Thyroid gland (tissue), 4 donors: ENCODE data around the gene FHOD3. TPM values are rescaled to one million over a fixed set of nuclear protein-coding genes. Genes with fewer than 3 reads are reported as not detected.

Experiments
- DNase-seq, 2 donors: peaks; one replicate each; pipeline ENCODE4 v3.0.0-alpha.2; 2019
- H3K27ac ChIP-seq, 3 donors: fragments of 200-600 bp; sonication (generic); 1 replicate in 2 of 3; 2 replicates in 1 of 3; pipeline ENCODE4 v1.5.1; 2016 to 2019; ENCODE audit warnings: mild to moderate bottlenecking in 1 of 3, moderate library complexity in 1 of 3
- H3K27me3 ChIP-seq: fragments of 200-600 bp; sonication (generic); one replicate; pipeline ENCODE4 v1.5.1; 2019
- H3K36me3 ChIP-seq, 2 donors: fragments of 200-600 bp; sonication (generic); one replicate each; pipeline ENCODE4 v1.5.1; 2016 to 2019
- H3K4me1 ChIP-seq, 2 donors: fragments of 200-600 bp; sonication (generic); one replicate each; pipeline ENCODE4 v1.5.1; 2017 to 2019
- H3K4me3 ChIP-seq, 3 donors: fragments of 200-600 bp; sonication (generic); replicated peaks in 1 of 3; 1 replicate in 2 of 3; 2 replicates in 1 of 3; pipeline ENCODE4 v1.5.1; 2016; ENCODE audit warnings: mild to moderate bottlenecking in 1 of 3
- H3K9me3 ChIP-seq: fragments of 200-600 bp; sonication (generic); one replicate; pipeline ENCODE4 v1.5.1; 2017
- POLR2A ChIP-seq, 2 donors: fragments of 450-650 bp; IDR thresholded peaks; one replicate each; pipeline ENCODE4 v1.6.1; 2017; ENCODE audit warnings: antibody characterized with exemption in 2 of 2, mild to moderate bottlenecking in 2 of 2, moderate library complexity in 1 of 2
- WGBS, 2 donors: methylation state at CpG; one replicate each; pipeline ENCODE4 v1.1.5; 2017; 5-methylcytosine and 5-hydroxymethylcytosine counted together
- intact Hi-C: fragments of 100-400 bp; cut with DNase I; formaldehyde crosslinking; loops from one replicate; pipeline ENCODE4 v1.15.1; 2023
- total RNA-seq, 4 donors: library from RNA; depleted of rRNA; stranded (reverse); fragments of >200 nt; gene quantifications; one replicate each; pipeline ENCODE4 v1.2.3, GENCODE V29; 2016
- TF ChIP-seq, protein P1 (sequence below), 6 experiments: fragments of 200-600 bp in 3 of 6; fragments of 450-650 bp in 3 of 6; sonication (generic) in 3 of 6; IDR thresholded peaks; one replicate each; pipeline ENCODE4 v1.5.1; 2016 to 2019; ENCODE audit warnings: antibody characterized with exemption in 6 of 6, mild to moderate bottlenecking in 2 of 6, inconsistent platforms in 1 of 6, moderate library complexity in 1 of 6

FHOD3 gene
- total RNA-seq, 4 donors from 2014 or later, result 1.6 to 6.9 (median 4.8) TPM

GRCh38 chr18:36697905-36698304, 400.4 kb downstream of the FHOD3 start:
- H3K36me3 ChIP-seq, result no peaks in the 10 kb centered on the region
- H3K27me3 ChIP-seq, result no peaks in the 10 kb centered on the region
- DNase-seq, result no peak
- intact Hi-C loops, result no loop called here
- no peak overlapping the region for H3K4me3 ChIP-seq
- WGBS, 2 donors, result 94% methylated on average over 2 of the region's 2 CpGs
- no peak overlapping the region for H3K27ac ChIP-seq
- TF ChIP-seq POLR2A (IDR thresholded peaks at IDR 0.05), result no peak
- TF ChIP-seq, protein P1, sequence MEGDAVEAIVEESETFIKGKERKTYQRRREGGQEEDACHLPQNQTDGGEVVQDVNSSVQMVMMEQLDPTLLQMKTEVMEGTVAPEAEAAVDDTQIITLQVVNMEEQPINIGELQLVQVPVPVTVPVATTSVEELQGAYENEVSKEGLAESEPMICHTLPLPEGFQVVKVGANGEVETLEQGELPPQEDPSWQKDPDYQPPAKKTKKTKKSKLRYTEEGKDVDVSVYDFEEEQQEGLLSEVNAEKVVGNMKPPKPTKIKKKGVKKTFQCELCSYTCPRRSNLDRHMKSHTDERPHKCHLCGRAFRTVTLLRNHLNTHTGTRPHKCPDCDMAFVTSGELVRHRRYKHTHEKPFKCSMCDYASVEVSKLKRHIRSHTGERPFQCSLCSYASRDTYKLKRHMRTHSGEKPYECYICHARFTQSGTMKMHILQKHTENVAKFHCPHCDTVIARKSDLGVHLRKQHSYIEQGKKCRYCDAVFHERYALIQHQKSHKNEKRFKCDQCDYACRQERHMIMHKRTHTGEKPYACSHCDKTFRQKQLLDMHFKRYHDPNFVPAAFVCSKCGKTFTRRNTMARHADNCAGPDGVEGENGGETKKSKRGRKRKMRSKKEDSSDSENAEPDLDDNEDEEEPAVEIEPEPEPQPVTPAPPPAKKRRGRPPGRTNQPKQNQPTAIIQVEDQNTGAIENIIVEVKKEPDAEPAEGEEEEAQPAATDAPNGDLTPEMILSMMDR (IDR thresholded peaks at IDR 0.05), result no peak
- H3K9me3 ChIP-seq, result no peaks in the 10 kb centered on the region
- peaks cover 0 to 4% of the 10 kb centered on the region in 2 donors for H3K4me1 ChIP-seq

DNA sequence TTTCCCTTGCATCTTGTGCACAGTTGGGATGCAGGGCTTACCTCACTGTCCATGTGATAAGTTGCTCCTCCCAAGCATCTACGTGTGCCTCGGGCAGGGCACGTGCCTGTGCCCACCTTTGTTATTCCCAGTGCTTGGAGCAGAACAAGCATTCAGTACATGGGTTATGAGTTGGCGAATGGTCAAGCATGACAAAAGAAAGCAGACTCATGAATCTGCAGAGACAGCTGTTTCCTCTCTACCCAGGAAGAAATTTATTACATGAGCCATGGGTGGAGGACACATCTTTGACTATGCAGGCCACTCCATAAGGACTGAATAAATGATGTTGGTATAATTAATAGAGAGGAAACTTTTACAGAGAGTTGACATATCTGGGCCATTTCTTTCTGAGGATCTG, 403.4 kb downstream of the FHOD3 start:
- intact Hi-C loops, result no loop called here
- WGBS, 2 donors, result 92 to 98% methylated on average over 4 of the region's 4 CpGs
- TF ChIP-seq, protein P1 (IDR thresholded peaks at IDR 0.05), result no peak
- TF ChIP-seq POLR2A (IDR thresholded peaks at IDR 0.05), result no peak
- Histone ChIP-seq H3K36me3 (no peaks in the 10 kb centered on the region), H3K27me3 (no peaks in the 10 kb centered on the region), H3K4me1 (no peaks in the 10 kb centered on the region), H3K27ac (no peak overlapping the region), H3K4me3 (no peak overlapping the region), H3K9me3 (no peaks in the 10 kb centered on the region)
- DNase-seq, result no peak

DNA sequence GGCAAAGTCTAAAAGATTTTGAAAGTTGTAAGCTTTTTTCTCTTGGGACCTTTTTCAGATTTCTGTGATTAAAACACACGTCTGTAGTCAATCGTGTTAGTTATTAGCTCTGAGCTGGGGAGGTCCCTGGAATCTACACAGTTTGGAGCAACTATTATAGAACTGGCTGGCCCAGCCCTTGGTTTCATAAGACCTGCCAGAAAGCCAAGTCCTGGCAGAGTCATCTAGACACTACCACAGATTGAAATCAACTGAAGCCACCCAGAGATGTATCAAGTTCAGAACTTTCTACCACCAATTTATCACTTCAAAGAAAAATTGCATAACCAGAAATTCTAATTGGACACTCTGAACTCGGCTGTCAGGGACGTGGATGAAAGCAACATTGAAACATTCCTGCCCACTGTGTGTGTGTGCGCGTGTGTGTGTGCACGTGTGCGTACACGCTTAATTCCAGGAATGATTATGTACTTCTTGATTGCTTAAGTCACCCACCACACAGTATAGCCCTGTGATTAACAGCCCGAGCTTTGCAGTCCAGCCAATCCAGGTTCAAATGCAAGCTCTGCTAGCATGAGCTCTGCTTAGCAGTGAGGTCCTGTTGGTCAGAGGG, 405.0 kb downstream of the FHOD3 start:
- no peak overlapping the region for H3K4me3 ChIP-seq
- H3K36me3 ChIP-seq, result no peaks in the 10 kb centered on the region
- WGBS, 2 donors, result 89 to 92% methylated on average over 10 of the region's 10 CpGs
- no peak for TF ChIP-seq POLR2A (IDR thresholded peaks at IDR 0.05)
- TF ChIP-seq, protein P1 (IDR thresholded peaks at IDR 0.05), result no peak
- intact Hi-C loops, result no loop called here
- no peaks in the 10 kb centered on the region for H3K9me3 ChIP-seq
- H3K27ac ChIP-seq, result no peak overlapping the region
- H3K4me1 ChIP-seq, result no peaks in the 10 kb centered on the region
- DNase-seq, result no peak
- no peaks in the 10 kb centered on the region for H3K27me3 ChIP-seq

GRCh38 chr18:36704156-36704555, 406.6 kb downstream of the FHOD3 start:
- no peak for DNase-seq
- H3K36me3 ChIP-seq, result no peaks in the 10 kb centered on the region
- intact Hi-C loops, result no loop called here
- no peaks in the 10 kb centered on the region for H3K4me1 ChIP-seq
- no peak overlapping the region for H3K27ac ChIP-seq
- no peak overlapping the region for H3K4me3 ChIP-seq
- 92 to 98% methylated on average over 6 of the region's 6 CpGs for WGBS, 2 donors
- no peaks in the 10 kb centered on the region for H3K27me3 ChIP-seq
- TF ChIP-seq POLR2A (IDR thresholded peaks at IDR 0.05), result no peak
- TF ChIP-seq, protein P1 (IDR thresholded peaks at IDR 0.05), result no peak
- no peaks in the 10 kb centered on the region for H3K9me3 ChIP-seq

DNA sequence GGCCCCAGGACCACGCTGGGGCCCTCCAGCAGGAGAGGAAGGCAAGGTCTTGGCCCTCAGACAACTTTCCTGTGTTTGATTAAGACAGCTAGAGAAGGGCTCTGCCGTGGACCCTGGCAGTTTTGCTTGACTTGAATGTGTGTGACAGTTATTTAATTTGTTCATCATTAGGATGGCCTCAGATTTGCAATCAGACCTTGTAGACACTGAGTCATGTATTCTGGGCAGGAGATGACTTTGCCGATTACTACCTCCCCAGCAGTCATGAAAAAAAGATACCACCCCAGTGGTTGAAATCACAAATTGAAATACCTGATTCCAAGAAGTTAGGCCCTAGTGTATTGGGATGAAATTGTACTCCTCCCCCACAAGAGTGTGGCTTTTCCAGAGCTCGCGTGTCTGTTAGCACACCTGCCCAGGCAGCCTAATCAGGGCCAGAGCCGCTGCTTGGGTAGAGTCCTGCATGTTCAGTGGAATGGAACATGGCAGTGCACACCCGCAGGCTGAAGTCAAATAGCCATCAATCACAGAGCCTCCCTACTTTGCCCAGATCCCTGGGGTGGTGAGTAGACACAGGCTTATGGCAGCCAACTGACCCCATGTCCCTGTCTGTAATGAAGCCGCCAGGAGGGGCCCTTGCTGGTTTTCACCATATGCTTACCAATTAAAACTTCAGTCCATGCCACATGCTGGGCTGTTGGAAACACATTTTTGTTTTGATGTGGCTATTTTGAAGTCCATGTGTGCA, 408.8 kb downstream of the FHOD3 start:
- DNase-seq, result no peak
- H3K27ac ChIP-seq, result no peak overlapping the region
- TF ChIP-seq, protein P1 (IDR thresholded peaks at IDR 0.05), result no peak
- TF ChIP-seq POLR2A (IDR thresholded peaks at IDR 0.05), result no peak
- no peaks in the 10 kb centered on the region for H3K9me3 ChIP-seq
- no peaks in the 10 kb centered on the region for H3K36me3 ChIP-seq
- intact Hi-C loops, result no loop called here
- WGBS, 2 donors, result 62 to 64% methylated on average over 8 of the region's 8 CpGs
- no peaks in the 10 kb centered on the region for H3K4me1 ChIP-seq
- H3K27me3 ChIP-seq, result no peaks in the 10 kb centered on the region
- H3K4me3 ChIP-seq, result no peak overlapping the region
